ENCODE data around the gene RBM33. TPM values are rescaled to one million over a fixed set of nuclear protein-coding genes. Genes with fewer than 3 reads are reported as not detected.
"Not testable (repeated sequence)": the region's sequence is repeated elsewhere in the genome, so short reads cannot be mapped to it uniquely, and the experiment has no call there.

Gene RBM33
- total RNA-seq, 1 experiment from 2014 or later: 80.5 TPM

DNA sequence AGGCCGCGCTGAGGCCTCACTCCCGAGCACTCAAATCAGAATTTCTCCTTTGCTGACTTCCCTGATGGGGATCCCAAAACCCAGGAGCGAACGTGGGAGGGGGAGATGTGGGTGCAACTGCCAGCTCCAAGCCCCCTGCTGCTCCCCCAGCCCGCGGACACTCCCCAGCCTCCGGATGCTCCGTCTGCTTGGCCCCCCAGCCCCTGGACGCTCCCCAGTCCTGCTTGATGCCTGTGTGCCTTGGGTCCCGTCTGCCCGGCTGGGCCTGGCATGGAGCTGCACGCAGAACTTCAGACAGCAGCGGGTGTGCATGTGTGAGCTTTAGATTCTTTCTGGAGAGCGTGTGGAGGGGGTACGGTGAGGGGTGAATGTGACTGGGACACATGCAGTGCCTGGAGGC lies 172.5 kb downstream of the RBM33 start:
- BruUV-seq (replicated peaks): no TSS peak
- DNase-seq (ENCODE audit: unreplicated experiment): no peak
- CTCF ChIA-PET: interaction anchor here (0.5 to 1.1 kb wide), 5 partner anchors 9 to 1139 kb away, joined by 3 to 4 read pairs (median 3); no protein-coding TSS in a partner anchor
- POLR2A ChIA-PET: no interaction called here
- Mint-ChIP-seq H3K27ac (ENCODE audit: low read depth, unreplicated experiment) (no peak overlapping the region), H3K4me3 (ENCODE audit: unreplicated experiment) (no peak overlapping the region), H3K27me3 (ENCODE audit: insufficient read depth, unreplicated experiment) (peaks cover 15% of the 10 kb centered on the region), H3K36me3 (ENCODE audit: insufficient read depth, unreplicated experiment) (no peaks in the 10 kb centered on the region), H3K9me3 (ENCODE audit: unreplicated experiment) (no peaks in the 10 kb centered on the region), H3K4me1 (ENCODE audit: insufficient read depth, unreplicated experiment) (peaks cover 11% of the 10 kb centered on the region)
- TF ChIP-seq, protein P1, sequence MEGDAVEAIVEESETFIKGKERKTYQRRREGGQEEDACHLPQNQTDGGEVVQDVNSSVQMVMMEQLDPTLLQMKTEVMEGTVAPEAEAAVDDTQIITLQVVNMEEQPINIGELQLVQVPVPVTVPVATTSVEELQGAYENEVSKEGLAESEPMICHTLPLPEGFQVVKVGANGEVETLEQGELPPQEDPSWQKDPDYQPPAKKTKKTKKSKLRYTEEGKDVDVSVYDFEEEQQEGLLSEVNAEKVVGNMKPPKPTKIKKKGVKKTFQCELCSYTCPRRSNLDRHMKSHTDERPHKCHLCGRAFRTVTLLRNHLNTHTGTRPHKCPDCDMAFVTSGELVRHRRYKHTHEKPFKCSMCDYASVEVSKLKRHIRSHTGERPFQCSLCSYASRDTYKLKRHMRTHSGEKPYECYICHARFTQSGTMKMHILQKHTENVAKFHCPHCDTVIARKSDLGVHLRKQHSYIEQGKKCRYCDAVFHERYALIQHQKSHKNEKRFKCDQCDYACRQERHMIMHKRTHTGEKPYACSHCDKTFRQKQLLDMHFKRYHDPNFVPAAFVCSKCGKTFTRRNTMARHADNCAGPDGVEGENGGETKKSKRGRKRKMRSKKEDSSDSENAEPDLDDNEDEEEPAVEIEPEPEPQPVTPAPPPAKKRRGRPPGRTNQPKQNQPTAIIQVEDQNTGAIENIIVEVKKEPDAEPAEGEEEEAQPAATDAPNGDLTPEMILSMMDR (IDR thresholded peaks at IDR 0.05; ENCODE audit: unreplicated experiment): no peak
- intact Hi-C loops (cut with micrococcal nuclease): loop anchor here (5.0 to 10.0 kb wide), 2 partner anchors 135 to 828 kb away; partner anchors contain the start of gene RNF32

DNA sequence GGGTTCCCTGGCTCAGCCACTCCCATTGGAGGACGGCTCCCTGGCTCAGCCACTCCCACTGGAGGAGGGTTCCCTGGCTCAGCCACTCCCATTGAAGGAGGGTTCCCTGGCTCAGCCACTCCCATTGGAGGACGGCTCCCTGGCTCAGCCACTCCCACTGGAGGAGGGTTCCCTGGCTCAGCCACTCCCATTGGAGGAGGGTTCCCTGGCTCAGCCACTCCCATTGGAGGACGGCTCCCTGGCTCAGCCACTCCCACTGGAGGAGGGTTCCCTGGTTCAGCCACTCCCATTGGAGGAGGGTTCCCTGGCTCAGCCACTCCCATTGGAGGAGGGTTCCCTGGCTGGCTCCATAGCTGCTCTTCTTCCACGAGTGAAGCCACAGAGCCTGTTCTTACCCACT lies 173.1 kb downstream of the RBM33 start:
- H3K9me3 Mint-ChIP-seq (ENCODE audit: unreplicated experiment); POLR2A ChIA-PET; BruUV-seq (replicated peaks); H3K27ac Mint-ChIP-seq (ENCODE audit: low read depth, unreplicated experiment); H3K4me3 Mint-ChIP-seq (ENCODE audit: unreplicated experiment); H3K36me3 Mint-ChIP-seq (ENCODE audit: insufficient read depth, unreplicated experiment); DNase-seq (ENCODE audit: unreplicated experiment): not testable (repeated sequence)
- CTCF ChIA-PET: interaction anchor here (0.5 kb wide), 1 partner anchor 14 kb away, joined by 3 read pairs; no protein-coding TSS in a partner anchor
- Mint-ChIP-seq H3K4me1 (ENCODE audit: insufficient read depth, unreplicated experiment) (peaks cover 11% of the 10 kb centered on the region), H3K27me3 (ENCODE audit: insufficient read depth, unreplicated experiment) (peaks cover 10% of the 10 kb centered on the region)
- intact Hi-C loops (cut with micrococcal nuclease): loop anchor here (5.0 to 10.0 kb wide), 2 partner anchors 135 to 827 kb away; partner anchors contain the start of gene RNF32

DNA sequence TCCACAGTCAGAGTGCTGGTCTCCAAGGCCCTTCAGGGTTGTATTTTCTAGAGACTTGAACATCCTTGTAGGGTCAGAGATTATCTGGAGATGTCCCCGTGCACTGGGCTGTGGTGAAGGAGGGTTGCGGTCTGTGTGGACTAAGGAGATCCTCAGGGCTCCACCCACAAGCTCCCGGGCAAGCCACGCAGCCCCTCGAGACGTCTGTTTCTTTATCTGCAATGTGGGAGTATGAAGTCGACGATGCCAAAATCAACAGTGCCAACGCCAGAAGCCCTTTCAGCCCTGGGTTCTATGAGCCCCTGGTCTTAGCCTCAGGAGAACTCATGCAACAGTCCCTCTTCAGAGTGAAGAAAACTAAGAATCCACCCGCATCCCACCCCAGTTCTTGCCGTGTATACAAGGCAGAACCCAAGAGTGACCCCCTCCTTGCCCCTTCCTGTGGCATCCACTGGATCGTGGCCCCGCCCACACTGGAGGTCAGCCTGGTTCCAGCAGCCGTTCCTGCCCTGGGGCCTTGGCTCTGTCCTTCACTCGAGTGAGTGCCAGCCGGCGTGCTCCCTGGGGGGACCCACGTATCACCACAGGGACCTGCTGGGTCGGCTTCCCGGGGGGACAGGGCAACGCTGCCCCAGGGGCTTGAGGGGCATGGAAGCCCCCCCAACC lies 173.8 kb downstream of the RBM33 start:
- CTCF ChIA-PET: no interaction called here
- POLR2A ChIA-PET: no interaction called here
- TF ChIP-seq, protein P1 (IDR thresholded peaks at IDR 0.05; ENCODE audit: unreplicated experiment): no peak
- no peaks in the 10 kb centered on the region for H3K36me3 Mint-ChIP-seq (ENCODE audit: insufficient read depth, unreplicated experiment)
- peaks cover 3% of the 10 kb centered on the region for H3K27me3 Mint-ChIP-seq (ENCODE audit: insufficient read depth, unreplicated experiment)
- intact Hi-C loops (cut with micrococcal nuclease): loop anchor here (5.0 to 10.0 kb wide), 2 partner anchors 134 to 827 kb away; partner anchors contain the start of gene RNF32
- BruUV-seq (replicated peaks): no TSS peak
- no peaks in the 10 kb centered on the region for H3K9me3 Mint-ChIP-seq (ENCODE audit: unreplicated experiment)
- H3K27ac Mint-ChIP-seq (ENCODE audit: low read depth, unreplicated experiment): no peak overlapping the region
- H3K4me3 Mint-ChIP-seq (ENCODE audit: unreplicated experiment): no peak overlapping the region
- DNase-seq (ENCODE audit: unreplicated experiment): no peak
- peaks cover 11% of the 10 kb centered on the region for H3K4me1 Mint-ChIP-seq (ENCODE audit: insufficient read depth, unreplicated experiment)

DNA sequence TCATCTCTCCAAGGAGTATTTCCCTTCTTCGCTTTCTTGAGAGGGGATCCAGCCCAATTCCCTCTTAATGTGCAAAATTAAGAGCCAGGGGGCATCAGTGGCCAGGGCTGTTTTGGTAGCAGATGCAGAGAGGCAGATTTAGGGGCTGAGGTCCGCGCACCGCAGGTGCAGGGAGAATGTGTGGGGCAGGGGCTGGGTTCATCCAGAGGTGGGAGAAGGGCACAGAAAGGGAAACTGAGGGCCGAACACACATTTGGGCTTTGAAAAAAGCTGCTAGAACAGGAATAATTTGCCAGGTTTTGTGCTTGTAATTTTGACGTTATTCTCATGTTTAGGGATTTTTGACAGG lies 174.3 kb downstream of the RBM33 start:
- ChIA-PET CTCF (no interaction called here), POLR2A (no interaction called here)
- DNase-seq (ENCODE audit: unreplicated experiment): no peak
- no peaks in the 10 kb centered on the region for H3K36me3 Mint-ChIP-seq (ENCODE audit: insufficient read depth, unreplicated experiment)
- no peak overlapping the region for H3K4me3 Mint-ChIP-seq (ENCODE audit: unreplicated experiment)
- TF ChIP-seq, protein P1 (IDR thresholded peaks at IDR 0.05; ENCODE audit: unreplicated experiment): no peak
- H3K27me3 Mint-ChIP-seq (ENCODE audit: insufficient read depth, unreplicated experiment): no peaks in the 10 kb centered on the region
- BruUV-seq (replicated peaks): no TSS peak
- H3K4me1 Mint-ChIP-seq (ENCODE audit: insufficient read depth, unreplicated experiment): peaks cover 11% of the 10 kb centered on the region
- H3K27ac Mint-ChIP-seq (ENCODE audit: low read depth, unreplicated experiment): no peak overlapping the region
- intact Hi-C loops (cut with micrococcal nuclease): loop anchor here (5.0 to 10.0 kb wide), 2 partner anchors 134 to 826 kb away; partner anchors contain the start of gene RNF32
- no peaks in the 10 kb centered on the region for H3K9me3 Mint-ChIP-seq (ENCODE audit: unreplicated experiment)

All from MCF 10A (cell line).